Cardiac muscle cell (in vitro differentiated cells and primary cell): ENCODE results near the gene COL5A1. TPM values are rescaled to one million over a fixed set of nuclear protein-coding genes. Genes with fewer than 3 reads are reported as not detected.
A peak's percentile ranks its signal among the peaks of the same experiment; 100 is the strongest.

Experiments
- DNase-seq, 2 donors: peaks; one replicate each; pipeline versions ENCODE4 v3.0.0 to v3.0.0-alpha.2; 2010 to 2017; ENCODE audit warnings: low read depth in 1 of 2, low spot score in 1 of 2
- H3K27ac ChIP-seq: fragments of 200-600 bp; sonication (generic); 2 replicates; pipeline ENCODE4 v1.5.1; 2016
- H3K27me3 ChIP-seq: fragments of 200-600 bp; sonication (generic); 2 replicates; pipeline ENCODE4 v1.6.0; 2016; ENCODE audit warnings: control low read depth
- H3K36me3 ChIP-seq: fragments of 200-600 bp; sonication (generic); 2 replicates; pipeline ENCODE4 v1.5.1; 2016; ENCODE audit warnings: control low read depth
- H3K4me1 ChIP-seq: fragments of 200-600 bp; sonication (generic); 2 replicates; pipeline ENCODE4 v1.8.1; 2017; ENCODE audit warnings: low read depth, mild to moderate bottlenecking, mixed run types
- H3K4me3 ChIP-seq: fragments of 200-600 bp; sonication (generic); 2 replicates; pipeline ENCODE4 v1.5.1; 2016; ENCODE audit warnings: mild to moderate bottlenecking
- H3K9me3 ChIP-seq: fragments of 200-600 bp; sonication (generic); 2 replicates; pipeline ENCODE4 v1.5.1; 2017; ENCODE audit warnings: low read depth, mild to moderate bottlenecking, control low read depth
- polyA plus RNA-seq: library from polyadenylated mRNA; unstranded; fragments of >200 nt; fragmentation: Nextera tagmentation; extraction: Ambion mirVana; gene quantifications from 2 replicates; pipeline ENCODE4 v1.2.1, GENCODE V29; 2016
- total RNA-seq: library from RNA; depleted of rRNA; stranded (reverse); fragments of >200 nt; gene quantifications from 2 replicates; pipeline ENCODE4 v1.2.3, GENCODE V29; 2016
- TF ChIP-seq, protein P1 (sequence below): IDR thresholded peaks from 2 replicates; pipeline ENCODE4 v1.5.1; 2012; ENCODE audit warnings: low read depth, mild to moderate bottlenecking, low read length

The COL5A1 gene
- total and polyA plus RNA-seq, 2 experiments from 2014 or later = 34.5 to 129 TPM

DNA sequence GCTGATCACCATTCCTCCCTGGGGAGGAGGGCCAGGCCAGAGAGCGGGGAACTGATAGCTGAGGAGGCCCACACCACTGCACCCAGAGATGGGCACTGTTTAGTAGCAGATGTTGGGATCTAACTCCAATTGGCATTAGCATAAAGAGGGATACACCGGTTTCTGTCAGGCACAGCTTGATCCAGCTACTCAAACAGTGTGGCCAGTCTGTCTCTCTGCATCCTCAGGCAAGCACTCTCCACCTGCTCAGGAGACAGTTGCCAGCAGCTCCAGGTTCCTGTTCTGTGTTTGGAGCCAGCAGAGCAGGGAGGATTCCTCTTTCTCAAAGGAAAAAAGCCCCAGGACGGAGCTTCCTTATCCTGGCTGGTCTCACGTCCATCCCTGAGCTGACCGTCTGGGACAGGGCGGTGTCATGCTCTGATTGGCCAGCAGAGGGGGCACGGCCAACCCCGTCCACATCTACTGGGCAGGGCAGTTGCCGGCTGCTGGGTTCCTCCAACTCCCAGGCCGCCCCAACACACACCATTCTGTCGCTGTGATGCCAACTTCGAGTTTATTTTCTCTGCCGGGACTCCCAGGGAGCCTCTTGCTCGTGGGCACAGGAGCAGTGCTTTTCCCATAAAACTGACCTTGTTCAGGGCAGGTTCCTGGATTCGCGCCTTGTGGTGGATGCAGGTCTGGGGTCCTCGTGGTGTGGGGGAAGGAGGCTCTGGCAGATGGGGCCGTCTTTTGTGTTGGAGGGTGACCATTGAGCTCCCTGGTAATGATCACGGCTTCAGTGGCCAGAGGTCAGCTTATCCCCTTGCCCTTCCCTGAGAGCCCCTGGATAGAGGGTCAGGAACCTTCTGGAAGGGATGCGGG lies 47.9 kb downstream of the COL5A1 start:
- Histone ChIP-seq H3K4me3 (no peak overlapping the region), H3K4me1 (peaks cover 29% of the 10 kb centered on the region), H3K27ac (no peak overlapping the region), H3K36me3 (no peaks in the 10 kb centered on the region), H3K27me3 (no peaks in the 10 kb centered on the region), H3K9me3 (no peaks in the 10 kb centered on the region)
- TF ChIP-seq, protein P1, sequence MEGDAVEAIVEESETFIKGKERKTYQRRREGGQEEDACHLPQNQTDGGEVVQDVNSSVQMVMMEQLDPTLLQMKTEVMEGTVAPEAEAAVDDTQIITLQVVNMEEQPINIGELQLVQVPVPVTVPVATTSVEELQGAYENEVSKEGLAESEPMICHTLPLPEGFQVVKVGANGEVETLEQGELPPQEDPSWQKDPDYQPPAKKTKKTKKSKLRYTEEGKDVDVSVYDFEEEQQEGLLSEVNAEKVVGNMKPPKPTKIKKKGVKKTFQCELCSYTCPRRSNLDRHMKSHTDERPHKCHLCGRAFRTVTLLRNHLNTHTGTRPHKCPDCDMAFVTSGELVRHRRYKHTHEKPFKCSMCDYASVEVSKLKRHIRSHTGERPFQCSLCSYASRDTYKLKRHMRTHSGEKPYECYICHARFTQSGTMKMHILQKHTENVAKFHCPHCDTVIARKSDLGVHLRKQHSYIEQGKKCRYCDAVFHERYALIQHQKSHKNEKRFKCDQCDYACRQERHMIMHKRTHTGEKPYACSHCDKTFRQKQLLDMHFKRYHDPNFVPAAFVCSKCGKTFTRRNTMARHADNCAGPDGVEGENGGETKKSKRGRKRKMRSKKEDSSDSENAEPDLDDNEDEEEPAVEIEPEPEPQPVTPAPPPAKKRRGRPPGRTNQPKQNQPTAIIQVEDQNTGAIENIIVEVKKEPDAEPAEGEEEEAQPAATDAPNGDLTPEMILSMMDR = peak; percentile 83
- peak; percentile 67 to 69 for DNase-seq

DNA sequence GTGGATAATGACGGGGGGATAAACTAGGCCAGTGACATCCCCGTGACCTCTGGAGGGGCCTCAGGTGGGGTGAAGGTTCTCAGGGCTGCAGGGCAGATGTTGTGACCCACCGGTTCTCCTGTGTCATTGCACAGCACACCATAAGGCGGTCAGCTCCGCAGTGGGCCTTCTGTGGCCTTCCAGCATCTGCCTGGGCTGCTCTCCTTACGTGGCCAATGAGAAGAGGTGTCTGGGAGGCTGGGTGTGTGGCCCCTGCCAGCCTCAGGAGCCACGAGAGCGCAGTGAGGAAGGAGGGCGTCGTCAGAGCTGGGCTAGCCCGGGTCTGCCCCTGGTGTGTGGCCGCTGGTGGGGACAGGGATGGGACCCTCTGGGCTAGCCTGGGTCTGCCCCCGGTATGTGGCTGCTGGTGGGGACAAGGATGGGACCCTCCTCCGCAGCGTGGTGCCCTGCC lies 48.7 kb downstream of the COL5A1 start:
- H3K36me3 ChIP-seq = no peaks in the 10 kb centered on the region
- no peaks in the 10 kb centered on the region for H3K27me3 ChIP-seq

DNA sequence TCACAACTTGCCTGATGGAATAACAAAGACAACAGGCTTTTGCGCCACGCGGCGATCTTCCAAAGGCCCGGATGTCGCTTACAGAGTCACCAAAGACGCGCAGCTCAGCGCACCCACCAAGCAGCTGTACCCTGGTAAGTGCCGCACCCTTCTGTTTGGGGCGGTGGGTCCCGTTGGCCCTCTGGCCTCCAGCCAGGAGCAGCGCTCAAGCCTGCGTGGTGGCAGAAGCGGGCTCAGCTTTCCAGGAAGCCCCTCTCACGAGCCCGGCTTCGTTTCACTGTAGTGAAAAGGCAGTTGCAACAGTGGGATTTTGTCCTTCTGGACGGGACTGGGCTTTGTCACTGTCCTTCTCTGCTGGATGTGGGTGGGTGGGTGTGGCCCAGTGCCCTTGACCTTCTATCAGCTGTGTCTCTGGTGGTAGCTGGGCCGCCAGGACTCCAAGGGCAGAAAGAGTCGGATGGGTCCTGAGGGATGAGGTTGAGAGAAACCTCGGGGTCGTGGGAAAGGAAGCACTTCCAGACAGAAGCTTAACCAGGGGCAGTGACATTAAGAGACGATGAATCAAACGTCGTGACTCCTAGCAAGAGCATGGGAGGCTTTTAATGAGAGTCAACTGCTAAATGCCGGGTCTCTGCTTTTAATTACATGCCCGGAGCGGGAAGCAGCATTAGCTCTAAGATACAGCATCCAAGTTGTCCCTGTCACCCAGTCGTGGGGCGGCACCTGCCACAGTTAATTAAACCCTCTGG lies 49.5 kb downstream of the COL5A1 start:
- Histone ChIP-seq H3K4me3 (no peak overlapping the region), H3K4me1 (peaks cover 29% of the 10 kb centered on the region), H3K27ac (peak overlapping the region; percentile 77), H3K36me3 (no peaks in the 10 kb centered on the region), H3K27me3 (no peaks in the 10 kb centered on the region), H3K9me3 (no peaks in the 10 kb centered on the region)
- TF ChIP-seq, protein P1 = no peak
- DNase-seq = peak in 1 of 2 donors; percentile 86

More for the DNA sequence above, 48.7 kb downstream of the COL5A1 start:
- TF ChIP-seq, protein P1 = no peak
- peaks cover 29% of the 10 kb centered on the region for H3K4me1 ChIP-seq
- H3K27ac ChIP-seq = peak overlapping the region; percentile 77
- no peak for DNase-seq
- H3K4me3 ChIP-seq = no peak overlapping the region
- H3K9me3 ChIP-seq = no peaks in the 10 kb centered on the region

DNA sequence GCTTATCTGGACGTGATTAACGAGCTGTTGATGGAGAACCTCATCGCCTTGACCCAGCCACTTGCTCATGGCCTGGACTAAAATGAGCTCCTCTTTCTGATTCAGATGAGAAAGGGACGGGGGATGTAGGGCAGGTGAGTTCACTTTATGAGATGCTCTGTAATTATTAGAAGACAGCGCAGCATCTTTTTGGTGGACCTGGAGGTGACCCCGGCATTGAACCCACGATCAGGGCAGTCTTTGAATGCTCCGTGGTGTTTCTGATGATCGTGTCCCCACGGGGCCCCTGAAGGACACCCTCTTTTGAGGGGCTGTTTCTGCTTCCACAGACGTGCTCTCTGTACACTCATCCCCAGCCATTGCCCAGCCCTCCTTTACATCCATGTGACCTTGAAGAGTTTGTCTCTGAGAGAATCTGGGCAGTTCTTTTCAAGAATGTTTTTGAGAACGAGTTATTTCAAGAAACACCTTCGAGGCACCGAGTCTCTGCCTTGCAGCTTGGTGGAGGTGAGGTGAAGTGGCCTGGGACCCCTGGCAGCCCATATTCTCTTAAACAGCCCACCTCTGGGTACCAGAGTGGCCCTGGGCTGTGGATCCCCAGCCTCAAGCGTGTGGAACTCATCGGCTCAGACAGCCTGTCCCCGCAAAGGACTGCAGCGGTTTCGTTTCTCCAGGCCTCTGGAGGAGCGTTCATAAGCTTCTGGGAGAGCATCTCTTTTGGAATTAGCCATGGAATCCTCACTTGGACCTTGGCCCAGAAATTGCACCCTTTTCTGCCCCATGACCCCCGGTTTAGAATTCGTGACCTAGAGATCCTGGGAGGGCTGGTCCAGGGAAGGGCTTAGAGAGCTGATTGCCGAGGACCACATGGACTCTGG lies 50.3 kb downstream of the COL5A1 start:
- Histone ChIP-seq H3K4me1 (peaks cover 29% of the 10 kb centered on the region), H3K36me3 (no peaks in the 10 kb centered on the region), H3K27ac (peak overlapping the region; percentile 77), H3K9me3 (no peaks in the 10 kb centered on the region), H3K4me3 (no peak overlapping the region), H3K27me3 (no peaks in the 10 kb centered on the region)
- no peak for DNase-seq
- TF ChIP-seq, protein P1 = no peak

DNA sequence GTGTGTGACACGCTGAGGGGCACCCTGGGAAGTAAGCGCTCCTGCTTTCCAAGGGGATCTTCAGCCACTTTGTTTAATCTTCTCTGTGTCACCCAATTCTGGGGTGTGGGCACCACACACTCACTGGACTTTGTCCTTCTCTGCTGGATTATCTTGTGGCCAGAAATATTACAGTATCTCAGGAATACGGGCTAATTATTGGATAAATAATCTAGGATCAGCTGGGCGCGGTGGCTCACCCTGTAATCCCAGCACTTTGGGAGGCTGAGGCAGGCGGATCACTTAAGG lies 50.9 kb downstream of the COL5A1 start:
- TF ChIP-seq, protein P1 = no peak
- Histone ChIP-seq H3K27me3 (no peaks in the 10 kb centered on the region), H3K4me1 (peaks cover 29% of the 10 kb centered on the region), H3K27ac (no peak overlapping the region), H3K4me3 (no peak overlapping the region), H3K9me3 (no peaks in the 10 kb centered on the region), H3K36me3 (no peaks in the 10 kb centered on the region)
- no peak for DNase-seq
